HepG2 (cell line): ENCODE measurements around the gene EPHX1. TPM values are rescaled to one million over a fixed set of nuclear protein-coding genes. Genes with fewer than 3 reads are reported as not detected.

Experiments used
- ARID3A ChIP-seq: IDR thresholded peaks from 2 replicates; pipeline ENCODE4 v1.6.1; 2012; ENCODE audit warnings: low read depth, low read length, improper control_type of control experiment
- ARID5B ChIP-seq: IDR thresholded peaks from 2 replicates; pipeline ENCODE4 v1.4.0; 2020; ENCODE audit warnings: mild to moderate bottlenecking, missing genetic modification reagents
- ATF5 ChIP-seq: sonication (generic); formaldehyde crosslinking; IDR thresholded peaks from 2 replicates; pipeline ENCODE4 v1.4.0; 2020; ENCODE audit warnings: mild to moderate bottlenecking, low read depth, missing genetic modification reagents
- BRCA1 ChIP-seq: sonication (generic); formaldehyde crosslinking; IDR thresholded peaks from 2 replicates; pipeline ENCODE4 v1.4.0; 2020; ENCODE audit warnings: missing genetic modification reagents
- EP300 ChIP-seq, 3 experiments: sonication (generic) in 1 of 3; formaldehyde crosslinking in 1 of 3; IDR thresholded peaks; 2 replicates each; pipeline versions ENCODE4 v1.5.1 to v1.6.1; 2011 to 2020; ENCODE audit warnings: low read depth in 2 of 3, low read length in 2 of 3, borderline replicate concordance in 1 of 3, improper control_type of control experiment in 1 of 3, mild to moderate bottlenecking in 1 of 3, missing genetic modification reagents in 1 of 3, moderate library complexity in 1 of 3
- GATAD2A ChIP-seq: IDR thresholded peaks from 2 replicates; pipeline ENCODE4 v1.6.1; 2016
- HMG20A ChIP-seq: IDR thresholded peaks from 2 replicates; pipeline ENCODE4 v1.6.1; 2016; ENCODE audit warnings: borderline replicate concordance
- MAX ChIP-seq: IDR thresholded peaks from 2 replicates; pipeline ENCODE4 v1.6.1; 2012; ENCODE audit warnings: inconsistent platforms
- PHF21A ChIP-seq: sonication (generic); formaldehyde crosslinking; IDR thresholded peaks from 2 replicates; pipeline ENCODE4 v1.5.0; 2020; ENCODE audit warnings: mild to moderate bottlenecking, missing genetic modification reagents
- PREB ChIP-seq: sonication (generic); formaldehyde crosslinking; IDR thresholded peaks from 2 replicates; pipeline ENCODE4 v1.4.0; 2020; ENCODE audit warnings: missing genetic modification reagents
- SOX13 ChIP-seq, 3 experiments: fragments of 450-650 bp in 1 of 3; sonication (generic) in 1 of 3; formaldehyde crosslinking in 1 of 3; IDR thresholded peaks in 2 of 3; conservative IDR thresholded peaks in 1 of 3; 2 replicates each; pipeline versions ENCODE4 v1.5.0 to v1.6.1; 2016 to 2020; ENCODE audit warnings: antibody characterized with exemption in 1 of 3, mild to moderate bottlenecking in 1 of 3, missing compliant biosample characterization in 1 of 3, missing genetic modification reagents in 1 of 3, moderate library complexity in 1 of 3
- SOX6 ChIP-seq, 2 experiments: fragments of 450-650 bp in 1 of 2; sonication (generic) in 1 of 2; formaldehyde crosslinking in 1 of 2; IDR thresholded peaks; 2 replicates each; pipeline versions ENCODE4 v1.4.0 to v1.6.1; 2017 to 2020; ENCODE audit warnings: antibody characterized with exemption in 1 of 2, mild to moderate bottlenecking in 1 of 2, missing genetic modification reagents in 1 of 2
- SPEN ChIP-seq: sonication (generic); formaldehyde crosslinking; IDR thresholded peaks from 2 replicates; pipeline ENCODE4 v1.5.1; 2020; ENCODE audit warnings: low read depth, mild to moderate bottlenecking, missing genetic modification reagents
- THAP11 ChIP-seq: IDR thresholded peaks from 2 replicates; pipeline ENCODE4 v1.6.1; 2016; ENCODE audit warnings: missing biosample characterization, missing genetic modification reagents
- ZFP62 ChIP-seq: sonication (generic); formaldehyde crosslinking; IDR thresholded peaks from 2 replicates; pipeline ENCODE4 v1.4.0; 2020; ENCODE audit warnings: missing genetic modification reagents
- ZNF207 ChIP-seq: fragments of 450-650 bp; IDR thresholded peaks from 2 replicates; pipeline ENCODE4 v1.6.1; 2016; ENCODE audit warnings: antibody characterized with exemption, borderline replicate concordance
- ZNF501 ChIP-seq: sonication (generic); formaldehyde crosslinking; IDR thresholded peaks from 2 replicates; pipeline ENCODE4 v1.5.1; 2020; ENCODE audit warnings: mild to moderate bottlenecking, moderate library complexity, missing genetic modification reagents
- ZNF562 ChIP-seq: sonication (generic); formaldehyde crosslinking; IDR thresholded peaks from 2 replicates; pipeline ENCODE4 v1.8.0; 2022; ENCODE audit warnings: missing genetic modification reagents, borderline replicate concordance
- ZNF850 ChIP-seq: sonication (generic); formaldehyde crosslinking; conservative IDR thresholded peaks from 2 replicates; pipeline ENCODE4 v1.9.0; 2021; ENCODE audit warnings: mild to moderate bottlenecking, missing genetic modification reagents
- ZSCAN22 ChIP-seq: sonication (generic); formaldehyde crosslinking; IDR thresholded peaks from 2 replicates; pipeline ENCODE4 v1.4.0; 2020; ENCODE audit warnings: mild to moderate bottlenecking, missing genetic modification reagents
- polyA plus RNA-seq, 8 experiments: library from polyadenylated mRNA; depleted of rRNA in 3 of 8; stranded (reverse) in 7 of 8; unstranded in 1 of 8; fragments of >200 nt; fragmentation: Illumina TruSeq in 4 of 8; extraction: Trizol in 4 of 8; gene quantifications; 2 replicates each; pipeline versions ENCODE4 v1.2.1 to v1.2.3, GENCODE V29; 2011 to 2016; ENCODE audit warnings: low read depth in 4 of 8, missing spikeins in 1 of 8, mixed read lengths in 1 of 8; ENCODE audit not compliant: insufficient read depth in 1 of 8
- total RNA-seq, 5 experiments: library from RNA; depleted of rRNA; stranded (reverse); fragments of >200 nt; fragmentation: Illumina TruSeq; extraction: Trizol; gene quantifications; 2 replicates each; pipeline ENCODE4 v1.2.3, GENCODE V29; 2016; ENCODE audit warnings: low read depth in 1 of 5

The EPHX1 gene
- total and polyA plus RNA-seq, 2 of the 13 experiments (the other 11 are each of a cell fraction or from before 2014, with no cell fraction given), result 27.7 to 36.5 TPM

GRCh38 chr1:225886159-225887029, 76.5 kb downstream of the EPHX1 start (continued):
- TF ChIP-seq ZNF207, result no peak
- TF ChIP-seq ZFP62, result no peak
- TF ChIP-seq ZNF501, result no peak; the same call in 1 of the 2 replicates
- TF ChIP-seq BRCA1 (CRISPR knock-in tag), result no peak
- TF ChIP-seq ATF5 (CRISPR knock-in tag), result no peak
- no peak for TF ChIP-seq ZSCAN22 (CRISPR knock-in tag)
- no peak for TF ChIP-seq ZNF562 (CRISPR knock-in tag)
- TF ChIP-seq MAX, result peak; percentile 38
- TF ChIP-seq ARID3A, result 0 out of 2 replicates have a peak, but pooled peaks have one; percentile 31
- TF ChIP-seq THAP11 (CRISPR knock-in tag), result no peak
- TF ChIP-seq ARID5B (CRISPR knock-in tag), result peak; percentile 53
- peak; percentile 50 to 59; a peak in 2 of 4 replicates for TF ChIP-seq EP300 (IDR thresholded peaks at IDR 0.05; ENCODE audit: low read depth in 2 of 2, low read length in 2 of 2)
- TF ChIP-seq EP300 (CRISPR knock-in tag; IDR thresholded peaks at IDR 0.05; ENCODE audit: borderline replicate concordance), result no peak
- peak; percentile 47; the same call in 1 of the 2 replicates for TF ChIP-seq HMG20A (CRISPR knock-in tag)
- TF ChIP-seq SOX13 (IDR thresholded peaks at IDR 0.05), result 0 out of 2 replicates have a peak, but pooled peaks have one; percentile 38
- TF ChIP-seq SOX13 (CRISPR knock-in tag; conservative IDR thresholded peaks at IDR 0.05 in 1 of 2, IDR thresholded peaks at IDR 0.05 in 1 of 2), result peak in 1 of 2 experiments; percentile 19; a peak in 1 of 4 replicates
- TF ChIP-seq PREB (CRISPR knock-in tag), result no peak
- no peak for TF ChIP-seq SOX6 (IDR thresholded peaks at IDR 0.05)
- TF ChIP-seq SOX6 (CRISPR knock-in tag; IDR thresholded peaks at IDR 0.05), result 0 out of 2 replicates have a peak, but pooled peaks have one; percentile 12
- TF ChIP-seq SPEN (CRISPR knock-in tag), result 0 out of 2 replicates have a peak, but pooled peaks have one; percentile 10
- 0 out of 2 replicates have a peak, but pooled peaks have one; percentile 19 for TF ChIP-seq PHF21A
- no peak for TF ChIP-seq ZNF850 (CRISPR knock-in tag)
- TF ChIP-seq GATAD2A (CRISPR knock-in tag), result peak; percentile 61
